Measurements from ENCODE around the gene ATXN3L.

ATXN3L gene

DNA sequence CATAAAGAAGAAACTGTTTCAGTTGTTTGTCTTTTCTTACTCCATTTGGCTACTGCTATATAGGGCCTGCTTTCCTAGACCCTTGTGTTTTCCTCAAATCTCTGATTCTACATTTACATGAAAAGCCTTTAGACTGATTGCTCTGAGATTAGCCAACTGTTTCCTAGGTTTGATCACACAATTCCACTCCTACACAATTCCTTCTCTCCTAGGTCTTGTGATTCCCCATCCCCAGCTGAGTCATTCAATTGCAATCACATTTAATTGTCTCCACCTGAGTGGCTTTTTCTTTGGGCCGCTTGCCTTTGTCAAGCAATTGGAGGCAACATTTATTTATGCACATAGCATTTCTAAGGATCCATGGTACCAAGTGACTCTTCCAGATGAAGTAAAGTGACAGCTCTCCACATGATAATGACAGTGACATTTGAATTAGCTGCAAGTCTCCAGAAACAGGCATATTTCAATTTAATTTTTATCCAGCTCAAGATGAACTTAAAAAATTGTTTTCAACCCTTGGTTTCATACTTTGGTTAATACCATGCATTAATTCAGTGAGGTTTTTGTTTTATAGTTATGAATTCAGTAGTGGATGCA is 35.8 kb downstream of the ATXN3L start:
- Histone ChIP-seq H3K36me3 (ENCODE audit: control insufficient read depth in 1 of 2, insufficient read depth in 2 of 2, low read length in 2 of 2) (no peaks in the 10 kb centered on the region), H3K27ac (ENCODE audit: low read length) (no peak overlapping the region), H3K9me3 (ENCODE audit: control insufficient read depth in 1 of 2, low read length in 2 of 2) (no peaks in the 10 kb centered on the region), H3K4me1 (ENCODE audit: control insufficient read depth in 1 of 2, insufficient read depth in 2 of 2, low read length in 2 of 2) (no peaks in the 10 kb centered on the region), H3K27me3 (ENCODE audit: low read depth, low read length) (no peaks in the 10 kb centered on the region), H3K4me3 (ENCODE audit: low read depth in 1 of 2, low read length in 2 of 2) (no peak overlapping the region)

DNA sequence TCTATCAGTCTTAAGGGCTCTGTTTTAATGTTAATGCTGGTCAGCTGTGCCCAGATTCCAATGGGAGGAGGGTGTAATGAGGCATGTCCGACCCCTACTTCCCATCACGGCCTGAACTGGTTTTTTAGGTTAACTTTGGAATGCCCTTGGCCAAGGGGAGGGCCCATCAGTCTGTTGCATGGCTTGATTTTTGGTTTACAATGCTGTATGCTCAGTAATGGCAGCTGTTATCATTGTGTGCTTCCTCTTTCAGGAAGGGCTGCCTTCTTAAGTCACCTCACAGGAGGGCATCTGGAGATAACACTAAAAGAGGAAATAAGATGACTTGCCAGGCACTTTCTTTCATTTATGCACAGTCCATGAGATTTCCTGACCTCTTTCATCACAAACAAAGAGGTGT is 36.3 kb downstream of the ATXN3L start:
- Histone ChIP-seq H3K4me3 (ENCODE audit: low read depth in 1 of 2, low read length in 2 of 2) (no peak overlapping the region), H3K27ac (ENCODE audit: low read length) (no peak overlapping the region), H3K27me3 (ENCODE audit: low read depth, low read length) (no peaks in the 10 kb centered on the region), H3K36me3 (ENCODE audit: control insufficient read depth in 1 of 2, insufficient read depth in 2 of 2, low read length in 2 of 2) (no peaks in the 10 kb centered on the region), H3K9me3 (ENCODE audit: control insufficient read depth in 1 of 2, low read length in 2 of 2) (no peaks in the 10 kb centered on the region), H3K4me1 (ENCODE audit: control insufficient read depth in 1 of 2, insufficient read depth in 2 of 2, low read length in 2 of 2) (no peaks in the 10 kb centered on the region)

DNA sequence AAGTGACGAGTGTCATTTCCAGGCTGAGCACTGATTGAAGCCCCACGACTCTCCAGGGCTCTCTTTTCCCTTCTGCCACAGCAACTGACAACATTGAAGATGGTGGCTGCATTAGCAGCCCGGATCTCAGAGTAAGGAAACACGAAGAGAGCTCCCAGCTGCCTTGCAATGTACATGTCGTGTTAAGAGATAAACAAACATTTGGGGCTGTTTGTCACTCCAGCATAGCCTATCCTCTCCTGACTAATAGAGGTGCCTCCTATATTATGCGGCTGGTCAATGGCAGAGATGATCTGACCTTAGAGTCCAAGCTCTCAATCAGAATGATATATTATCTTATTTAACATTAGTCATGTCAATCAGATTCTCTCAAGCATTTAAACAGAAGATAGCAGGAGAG is 38.6 kb downstream of the ATXN3L start:
- no peaks in the 10 kb centered on the region for H3K36me3 ChIP-seq (ENCODE audit: control insufficient read depth in 1 of 2, insufficient read depth in 2 of 2, low read length in 2 of 2)
- H3K27ac ChIP-seq (ENCODE audit: low read length) = no peak overlapping the region
- no peaks in the 10 kb centered on the region for H3K4me1 ChIP-seq (ENCODE audit: control insufficient read depth in 1 of 2, insufficient read depth in 2 of 2, low read length in 2 of 2)
- no peaks in the 10 kb centered on the region for H3K9me3 ChIP-seq (ENCODE audit: control insufficient read depth in 1 of 2, low read length in 2 of 2)
- H3K27me3 ChIP-seq (ENCODE audit: low read depth, low read length) = no peaks in the 10 kb centered on the region
- H3K4me3 ChIP-seq (ENCODE audit: low read depth in 1 of 2, low read length in 2 of 2) = no peak overlapping the region

DNA sequence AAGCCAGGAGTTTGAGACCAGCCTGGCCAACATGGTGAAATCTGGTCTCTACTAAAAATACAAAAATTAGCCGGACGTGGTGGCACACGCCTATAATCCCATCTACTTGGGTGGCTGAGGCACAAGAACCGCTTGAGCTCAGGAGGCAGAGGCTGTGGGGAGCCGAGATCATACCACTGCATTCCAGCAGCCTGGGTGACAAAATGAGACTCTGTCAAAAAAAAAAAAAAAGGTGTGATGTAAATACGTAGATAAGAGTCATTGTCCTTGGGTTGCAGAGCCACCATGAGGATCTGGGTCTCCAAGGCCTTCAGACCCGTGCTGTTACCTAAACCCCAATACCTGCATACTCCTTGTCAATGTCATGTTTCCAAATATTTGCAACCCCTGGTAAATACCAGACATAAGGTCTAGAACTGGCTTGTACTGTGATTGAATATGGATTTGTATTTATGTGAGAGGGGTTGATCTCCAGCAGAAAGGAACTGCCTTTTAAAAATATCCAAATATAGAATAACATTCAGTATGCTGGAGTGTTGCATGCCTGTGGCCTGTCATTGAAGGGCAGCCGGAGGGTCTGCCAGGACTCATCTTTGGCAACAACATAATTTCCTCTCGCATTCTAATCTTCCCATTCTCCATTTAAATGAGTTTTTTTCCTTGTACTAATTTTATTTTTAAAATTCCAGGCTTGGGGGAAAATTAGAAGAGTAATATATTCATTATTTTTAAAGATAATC is 40.4 kb downstream of the ATXN3L start:
- no peak overlapping the region for H3K4me3 ChIP-seq (ENCODE audit: low read depth in 1 of 2, low read length in 2 of 2)
- no peaks in the 10 kb centered on the region for H3K4me1 ChIP-seq (ENCODE audit: control insufficient read depth in 1 of 2, insufficient read depth in 2 of 2, low read length in 2 of 2)
- H3K27me3 ChIP-seq (ENCODE audit: low read depth, low read length) = no peaks in the 10 kb centered on the region
- no peak overlapping the region for H3K27ac ChIP-seq (ENCODE audit: low read length)
- no peaks in the 10 kb centered on the region for H3K36me3 ChIP-seq (ENCODE audit: control insufficient read depth in 1 of 2, insufficient read depth in 2 of 2, low read length in 2 of 2)
- no peaks in the 10 kb centered on the region for H3K9me3 ChIP-seq (ENCODE audit: control insufficient read depth in 1 of 2, low read length in 2 of 2)

DNA sequence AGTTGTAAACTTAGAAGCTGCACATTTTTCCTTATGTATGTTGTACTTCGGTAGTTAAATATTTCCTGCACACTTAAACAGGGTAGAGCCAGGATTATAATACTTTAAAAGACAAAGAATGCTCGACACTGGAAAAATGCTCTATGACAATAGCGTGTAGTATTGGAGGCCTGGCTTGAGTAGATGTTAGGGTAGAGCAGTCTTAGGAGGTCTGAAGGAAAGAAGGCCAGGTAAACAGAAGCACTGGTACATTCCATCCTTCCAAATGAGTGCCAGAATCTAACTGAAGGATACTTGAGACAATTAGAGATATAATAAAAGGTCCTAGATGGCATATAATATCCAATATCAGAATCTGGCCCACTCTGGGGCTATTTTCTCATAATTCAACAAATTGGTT is 42.3 kb downstream of the ATXN3L start:
- Histone ChIP-seq H3K4me3 (ENCODE audit: low read depth in 1 of 2, low read length in 2 of 2) (no peak overlapping the region), H3K9me3 (ENCODE audit: control insufficient read depth in 1 of 2, low read length in 2 of 2) (no peaks in the 10 kb centered on the region), H3K4me1 (ENCODE audit: control insufficient read depth in 1 of 2, insufficient read depth in 2 of 2, low read length in 2 of 2) (no peaks in the 10 kb centered on the region), H3K36me3 (ENCODE audit: control insufficient read depth in 1 of 2, insufficient read depth in 2 of 2, low read length in 2 of 2) (no peaks in the 10 kb centered on the region), H3K27ac (ENCODE audit: low read length) (no peak overlapping the region), H3K27me3 (ENCODE audit: low read depth, low read length) (no peaks in the 10 kb centered on the region)

DNA sequence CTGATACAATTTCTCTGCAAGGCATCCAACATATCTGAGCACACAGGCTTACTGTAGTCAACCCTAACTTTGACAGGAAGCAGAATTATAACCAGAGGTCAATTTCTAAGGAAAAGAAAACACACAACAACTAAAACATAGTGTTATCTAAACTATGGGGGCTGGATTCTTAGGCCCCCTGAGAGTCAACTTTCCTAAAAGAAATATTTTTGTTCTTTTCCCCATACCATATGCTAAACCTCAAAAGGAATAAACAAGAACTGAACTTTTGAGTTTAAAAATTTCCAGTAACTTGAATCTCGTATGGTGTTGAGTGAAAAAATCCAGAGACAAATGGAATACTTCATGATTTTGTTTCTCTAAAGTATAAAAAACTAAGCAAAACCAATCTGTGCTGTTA is 42.9 kb downstream of the ATXN3L start:
- H3K4me3 ChIP-seq (ENCODE audit: low read depth in 1 of 2, low read length in 2 of 2) = no peak overlapping the region
- H3K27me3 ChIP-seq (ENCODE audit: low read depth, low read length) = no peaks in the 10 kb centered on the region
- no peaks in the 10 kb centered on the region for H3K36me3 ChIP-seq (ENCODE audit: control insufficient read depth in 1 of 2, insufficient read depth in 2 of 2, low read length in 2 of 2)
- H3K27ac ChIP-seq (ENCODE audit: low read length) = no peak overlapping the region
- no peaks in the 10 kb centered on the region for H3K4me1 ChIP-seq (ENCODE audit: control insufficient read depth in 1 of 2, insufficient read depth in 2 of 2, low read length in 2 of 2)
- no peaks in the 10 kb centered on the region for H3K9me3 ChIP-seq (ENCODE audit: control insufficient read depth in 1 of 2, low read length in 2 of 2)

DNA sequence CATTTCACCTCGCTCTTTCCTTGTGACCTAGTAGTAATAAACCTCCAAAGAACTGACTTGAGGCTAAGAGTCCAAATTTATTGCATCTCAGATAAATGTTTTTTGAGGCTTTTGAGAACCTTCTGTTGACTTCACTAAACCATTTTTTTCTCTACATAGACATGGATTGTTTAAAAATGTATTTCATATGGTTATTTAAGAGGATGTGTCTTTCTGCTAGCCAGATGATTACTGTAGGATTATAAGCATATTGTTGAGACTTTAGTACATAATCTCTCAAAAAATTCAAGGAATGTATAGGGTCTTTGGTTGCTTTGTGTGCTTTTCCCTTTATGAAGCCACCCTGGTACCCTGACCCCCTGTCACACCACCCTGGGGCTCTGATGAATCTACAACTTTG is 44.8 kb downstream of the ATXN3L start:
- no peak overlapping the region for H3K4me3 ChIP-seq (ENCODE audit: low read depth in 1 of 2, low read length in 2 of 2)
- no peaks in the 10 kb centered on the region for H3K4me1 ChIP-seq (ENCODE audit: control insufficient read depth in 1 of 2, insufficient read depth in 2 of 2, low read length in 2 of 2)
- no peaks in the 10 kb centered on the region for H3K36me3 ChIP-seq (ENCODE audit: control insufficient read depth in 1 of 2, insufficient read depth in 2 of 2, low read length in 2 of 2)
- H3K27me3 ChIP-seq (ENCODE audit: low read depth, low read length) = no peaks in the 10 kb centered on the region
- no peaks in the 10 kb centered on the region for H3K9me3 ChIP-seq (ENCODE audit: control insufficient read depth in 1 of 2, low read length in 2 of 2)
- H3K27ac ChIP-seq (ENCODE audit: low read length) = no peak overlapping the region

DNA sequence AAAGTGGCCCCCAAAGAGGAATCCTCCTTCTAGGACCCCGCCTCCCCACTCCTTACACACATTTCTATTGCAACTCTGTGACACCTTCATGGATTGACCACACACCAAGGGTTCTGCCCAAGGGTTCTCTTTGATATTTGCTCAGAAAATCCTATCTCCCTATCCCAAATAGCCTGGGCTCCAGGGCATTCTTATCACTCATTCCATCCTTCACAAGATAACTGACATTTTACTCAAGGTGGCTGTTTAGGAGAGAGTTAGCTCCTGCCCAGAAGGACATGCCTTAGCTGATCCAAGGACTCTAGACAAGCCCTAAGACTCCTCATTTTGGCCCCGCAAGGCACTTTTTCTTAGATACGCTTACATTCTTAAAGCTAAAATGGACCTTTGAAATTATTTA is 47.4 kb downstream of the ATXN3L start:
- Histone ChIP-seq H3K4me1 (ENCODE audit: control insufficient read depth in 1 of 2, insufficient read depth in 2 of 2, low read length in 2 of 2) (no peaks in the 10 kb centered on the region), H3K36me3 (ENCODE audit: control insufficient read depth in 1 of 2, insufficient read depth in 2 of 2, low read length in 2 of 2) (no peaks in the 10 kb centered on the region), H3K27me3 (ENCODE audit: low read depth, low read length) (no peaks in the 10 kb centered on the region), H3K4me3 (ENCODE audit: low read depth in 1 of 2, low read length in 2 of 2) (no peak overlapping the region), H3K27ac (ENCODE audit: low read length) (no peak overlapping the region), H3K9me3 (ENCODE audit: control insufficient read depth in 1 of 2, low read length in 2 of 2) (no peaks in the 10 kb centered on the region)

DNA sequence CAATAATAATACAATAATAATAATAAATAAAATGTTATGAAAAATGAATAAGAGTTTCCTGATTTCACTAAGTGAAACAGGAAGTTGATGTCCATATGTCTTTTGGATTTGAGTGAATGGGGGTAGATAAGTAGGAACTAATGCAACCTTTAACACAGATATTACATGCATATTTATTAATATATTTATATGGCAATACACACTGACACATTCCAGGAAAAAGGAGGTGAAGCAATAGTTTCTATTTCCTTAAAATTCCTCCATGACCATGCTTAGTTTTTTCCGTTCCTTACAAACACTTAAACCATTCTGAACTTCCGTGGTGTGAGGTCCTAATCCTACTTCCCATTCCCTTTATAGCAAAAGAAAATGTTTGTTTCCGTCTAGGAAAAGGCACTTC is 48.3 kb downstream of the ATXN3L start:
- Histone ChIP-seq H3K36me3 (ENCODE audit: control insufficient read depth in 1 of 2, insufficient read depth in 2 of 2, low read length in 2 of 2) (no peaks in the 10 kb centered on the region), H3K9me3 (ENCODE audit: control insufficient read depth in 1 of 2, low read length in 2 of 2) (no peaks in the 10 kb centered on the region), H3K27ac (ENCODE audit: low read length) (no peak overlapping the region)

DNA sequence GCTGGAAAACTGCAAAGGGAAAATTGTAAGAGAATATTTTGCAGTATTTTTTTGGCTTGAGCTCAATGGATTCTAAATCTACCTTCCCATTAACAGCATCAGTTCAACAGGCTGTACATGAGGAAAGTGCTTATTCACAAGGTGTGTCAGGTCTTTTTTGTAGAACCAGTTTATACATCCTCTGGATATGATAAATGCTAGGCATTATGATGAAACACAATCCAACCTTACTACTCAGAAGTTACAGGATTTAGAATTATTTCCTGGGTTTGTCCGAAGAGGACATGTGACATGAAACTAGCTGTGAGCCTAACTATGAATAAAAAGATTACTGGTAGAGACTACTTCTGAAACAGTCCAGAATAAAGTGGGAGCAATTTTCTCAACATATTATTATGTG is 49.5 kb downstream of the ATXN3L start:
- Histone ChIP-seq H3K4me1 (ENCODE audit: control insufficient read depth in 1 of 2, insufficient read depth in 2 of 2, low read length in 2 of 2) (no peaks in the 10 kb centered on the region), H3K27me3 (ENCODE audit: low read depth, low read length) (no peaks in the 10 kb centered on the region), H3K4me3 (ENCODE audit: low read depth in 1 of 2, low read length in 2 of 2) (no peak overlapping the region), H3K27ac (ENCODE audit: low read length) (no peak overlapping the region), H3K9me3 (ENCODE audit: control insufficient read depth in 1 of 2, low read length in 2 of 2) (no peaks in the 10 kb centered on the region), H3K36me3 (ENCODE audit: control insufficient read depth in 1 of 2, insufficient read depth in 2 of 2, low read length in 2 of 2) (no peaks in the 10 kb centered on the region)

More for the DNA sequence above, 48.3 kb downstream of the ATXN3L start:
- Histone ChIP-seq H3K4me3 (ENCODE audit: low read depth in 1 of 2, low read length in 2 of 2) (no peak overlapping the region), H3K4me1 (ENCODE audit: control insufficient read depth in 1 of 2, insufficient read depth in 2 of 2, low read length in 2 of 2) (no peaks in the 10 kb centered on the region), H3K27me3 (ENCODE audit: low read depth, low read length) (no peaks in the 10 kb centered on the region)

DNA sequence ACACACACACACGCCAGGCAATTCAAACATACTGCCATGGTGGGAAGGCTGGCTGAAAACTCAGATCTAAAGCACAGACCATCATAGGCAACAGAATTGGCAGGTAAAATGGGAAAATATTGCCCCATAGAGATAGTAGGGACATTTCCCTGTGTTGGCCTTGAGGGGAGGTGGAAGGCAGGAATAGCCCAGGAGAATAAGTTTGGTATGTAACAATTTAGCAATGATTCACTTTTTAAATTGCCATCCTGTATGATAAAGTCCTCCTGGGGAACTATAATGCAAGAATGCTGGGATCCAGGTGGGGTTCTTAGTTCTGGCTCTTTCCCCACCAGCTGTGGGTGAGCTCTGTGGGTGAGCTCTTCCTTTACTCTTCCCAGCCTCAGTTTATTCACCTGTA is 51.0 kb downstream of the ATXN3L start:
- no peak overlapping the region for H3K27ac ChIP-seq (ENCODE audit: low read length)
- H3K36me3 ChIP-seq (ENCODE audit: control insufficient read depth in 1 of 2, insufficient read depth in 2 of 2, low read length in 2 of 2) = no peaks in the 10 kb centered on the region
- H3K4me1 ChIP-seq (ENCODE audit: control insufficient read depth in 1 of 2, insufficient read depth in 2 of 2, low read length in 2 of 2) = no peaks in the 10 kb centered on the region
- no peaks in the 10 kb centered on the region for H3K27me3 ChIP-seq (ENCODE audit: low read depth, low read length)
- H3K9me3 ChIP-seq (ENCODE audit: control insufficient read depth in 1 of 2, low read length in 2 of 2) = no peaks in the 10 kb centered on the region
- no peak overlapping the region for H3K4me3 ChIP-seq (ENCODE audit: low read depth in 1 of 2, low read length in 2 of 2)

Data from muscle layer of duodenum (tissue), 2 donors.